Glutamatergic neuron (in vitro differentiated cells): Measurements from ENCODE around the gene REEP3. TPM values are rescaled to one million over a fixed set of nuclear protein-coding genes. Genes with fewer than 3 reads are reported as not detected.

Experiments used
- DNase-seq: peaks from one replicate; pipeline ENCODE4 v3.0.0; 2022
- H3K27ac Mint-ChIP-seq: one replicate; pipeline ENCODE4 v1.8.0; 2020; ENCODE audit warnings: mild to moderate bottlenecking, mixed read lengths, inconsistent platforms; ENCODE audit not compliant: unreplicated experiment
- H3K27me3 Mint-ChIP-seq: one replicate; pipeline ENCODE4 v1.8.0; 2020; ENCODE audit warnings: mild to moderate bottlenecking, moderate library complexity, mixed read lengths, inconsistent platforms; ENCODE audit not compliant: unreplicated experiment
- H3K36me3 Mint-ChIP-seq: one replicate; pipeline ENCODE4 v1.8.0; 2020; ENCODE audit warnings: mild to moderate bottlenecking, mixed read lengths, inconsistent platforms; ENCODE audit not compliant: unreplicated experiment
- H3K4me1 Mint-ChIP-seq: one replicate; pipeline ENCODE4 v1.8.0; 2020; ENCODE audit warnings: mild to moderate bottlenecking, low read depth, mixed read lengths, inconsistent platforms; ENCODE audit not compliant: unreplicated experiment
- H3K4me3 Mint-ChIP-seq: one replicate; pipeline ENCODE4 v1.8.0; 2020; ENCODE audit warnings: mild to moderate bottlenecking, mixed read lengths, inconsistent platforms; ENCODE audit not compliant: unreplicated experiment
- H3K9me3 Mint-ChIP-seq: one replicate; pipeline ENCODE4 v1.8.0; 2020; ENCODE audit warnings: mild to moderate bottlenecking, moderate library complexity, mixed read lengths, inconsistent platforms; ENCODE audit not compliant: unreplicated experiment
- CTCF ChIP-seq: fragments of 200-600 bp; sonication (generic); IDR thresholded peaks from one replicate; pipeline ENCODE4 v1.5.0; 2021; ENCODE audit not compliant: partially characterized antibody, unreplicated experiment
- total RNA-seq: library from RNA; stranded (reverse); fragmentation: NEBNext Ultra II Directional; extraction: Animal tissue kit (Norgen Biotek cat#: 25700); gene quantifications from one replicate; pipeline ENCODE4 v1.2.1, GENCODE V29; 2021; ENCODE audit not compliant: unreplicated experiment

Gene REEP3
- total RNA-seq, 1 donor from 2014 or later: 47.1 TPM

GRCh38 chr10:63518690-63519288 lies 2.4 kb upstream of the REEP3 start:
- TF ChIP-seq CTCF: no peak
- Mint-ChIP-seq H3K27me3 (peaks cover 8% of the 10 kb centered on the region), H3K36me3 (no peaks in the 10 kb centered on the region), H3K9me3 (peaks cover 23% of the 10 kb centered on the region), H3K27ac (no peak overlapping the region), H3K4me3 (peak overlapping the region; percentile 90), H3K4me1 (peaks cover 42% of the 10 kb centered on the region)
- DNase-seq: no peak

DNA sequence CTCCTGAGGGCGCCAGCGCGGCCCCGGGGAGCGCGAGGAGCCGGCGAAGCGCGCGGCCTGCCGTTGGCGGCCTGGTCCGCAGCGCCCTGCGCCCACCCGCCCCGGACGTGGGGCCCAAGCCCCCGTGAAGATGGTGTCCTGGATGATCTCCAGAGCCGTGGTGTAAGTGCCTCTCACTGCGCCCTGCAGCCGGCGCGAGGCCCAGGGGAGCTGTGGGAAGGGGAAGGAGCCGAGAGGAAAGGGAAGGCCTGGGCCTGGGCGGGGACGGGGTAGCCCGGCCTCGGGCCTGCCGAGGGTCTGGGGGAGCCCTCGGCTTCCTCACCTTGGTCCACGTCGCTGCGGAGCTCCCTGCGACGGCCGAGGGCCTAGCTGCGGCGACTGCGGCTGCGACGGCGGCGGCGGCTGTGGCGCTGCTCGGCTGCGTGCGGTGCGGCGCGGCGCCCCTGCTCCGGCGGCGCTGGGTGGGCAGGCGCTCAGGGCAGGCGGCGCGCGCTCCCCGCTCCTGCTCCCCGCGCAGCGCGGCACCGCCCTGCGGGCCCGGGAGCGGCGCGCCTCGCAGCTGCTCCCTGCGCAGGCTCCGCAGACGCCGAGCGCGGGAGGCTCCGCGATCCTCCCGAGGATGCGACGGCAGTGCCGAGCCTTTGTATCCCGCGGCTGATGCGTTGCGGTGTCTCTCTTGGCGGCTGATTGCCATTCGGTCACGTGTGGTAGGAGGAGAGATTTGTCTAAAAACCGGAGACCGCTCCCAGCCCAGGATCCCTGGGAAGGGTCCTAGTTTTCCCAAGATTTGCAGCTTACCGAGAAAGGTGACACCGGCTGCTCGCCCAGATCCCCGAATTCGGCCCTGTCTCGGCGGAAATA lies 445 bp downstream of the REEP3 start:
- H3K27ac Mint-ChIP-seq: peak overlapping the region; percentile 95
- peak; percentile 87 for DNase-seq
- H3K4me3 Mint-ChIP-seq: peak overlapping the region; percentile 92
- peaks cover 35% of the 10 kb centered on the region for H3K4me1 Mint-ChIP-seq
- H3K27me3 Mint-ChIP-seq: peaks cover 7% of the 10 kb centered on the region
- H3K36me3 Mint-ChIP-seq: no peaks in the 10 kb centered on the region
- peaks cover 24% of the 10 kb centered on the region for H3K9me3 Mint-ChIP-seq
- no peak for TF ChIP-seq CTCF

GRCh38 chr10:63522277-63522687 lies 1.1 kb downstream of the REEP3 start:
- no peak for DNase-seq
- Mint-ChIP-seq H3K27me3 (peaks cover 7% of the 10 kb centered on the region), H3K27ac (peak overlapping the region; percentile 95), H3K36me3 (no peaks in the 10 kb centered on the region), H3K4me3 (peak overlapping the region; percentile 92), H3K4me1 (peaks cover 29% of the 10 kb centered on the region), H3K9me3 (peaks cover 24% of the 10 kb centered on the region)
- no peak for TF ChIP-seq CTCF

GRCh38 chr10:63522995-63523394 lies 1.8 kb downstream of the REEP3 start:
- no peaks in the 10 kb centered on the region for H3K36me3 Mint-ChIP-seq
- H3K4me3 Mint-ChIP-seq: peak overlapping the region; percentile 92
- peaks cover 25% of the 10 kb centered on the region for H3K9me3 Mint-ChIP-seq
- peaks cover 31% of the 10 kb centered on the region for H3K4me1 Mint-ChIP-seq
- no peak for TF ChIP-seq CTCF
- H3K27ac Mint-ChIP-seq: peak overlapping the region; percentile 95
- H3K27me3 Mint-ChIP-seq: peaks cover 7% of the 10 kb centered on the region
- no peak for DNase-seq

DNA sequence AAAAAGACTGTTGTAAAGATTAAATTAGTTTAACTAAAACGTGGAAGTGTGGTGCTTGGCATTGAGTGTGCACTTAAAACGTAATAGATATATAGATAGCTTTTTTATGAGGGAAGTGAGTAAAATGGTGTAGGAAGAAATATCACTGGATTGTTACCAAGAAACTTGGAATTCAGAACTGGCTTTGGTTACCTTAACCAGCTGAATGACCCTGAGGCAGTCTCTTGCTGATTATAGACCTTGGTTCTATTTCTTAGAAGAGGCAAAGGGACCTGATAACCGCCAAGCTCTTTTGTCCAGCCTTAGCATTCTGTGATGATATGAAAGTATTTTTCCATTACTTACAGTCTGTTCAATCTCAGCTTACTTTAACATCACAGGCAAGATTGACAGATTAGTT lies 3.8 kb downstream of the REEP3 start:
- no peak for DNase-seq
- Mint-ChIP-seq H3K9me3 (peaks cover 20% of the 10 kb centered on the region), H3K4me1 (peaks cover 27% of the 10 kb centered on the region), H3K4me3 (no peak overlapping the region), H3K27me3 (peaks cover 5% of the 10 kb centered on the region), H3K27ac (no peak overlapping the region), H3K36me3 (peaks cover 5% of the 10 kb centered on the region)
- TF ChIP-seq CTCF: no peak
